HG03060 (cell line): ENCODE data around the gene PBX1.

ENCODE experiments used
- ATAC-seq: cut with Tn5 transposase; IDR thresholded peaks from one replicate; pipeline ENCODE4 v1.9.1; 2021; ENCODE audit warnings: low read depth, moderate number of reproducible peaks; ENCODE audit not compliant: unreplicated experiment

PBX1 gene

GRCh38 chr1:164742745-164743144 lies 183.8 kb downstream of the PBX1 start:
- ATAC-seq: no peak

- no peak for ATAC-seq
These were observed 185.0 kb downstream of the PBX1 start for GRCh38 chr1:164743976-164744375.

- no peak for ATAC-seq
These were observed 186.8 kb downstream of the PBX1 start for GRCh38 chr1:164745736-164746135.

- ATAC-seq: no peak
These were observed 187.6 kb downstream of the PBX1 start for GRCh38 chr1:164746632-164747031.

- ATAC-seq: no peak
These were observed 189.4 kb downstream of the PBX1 start for GRCh38 chr1:164748253-164748899.

GRCh38 chr1:164753521-164754077 lies 194.6 kb downstream of the PBX1 start:
- ATAC-seq: no peak

GRCh38 chr1:164754088-164754600 lies 195.2 kb downstream of the PBX1 start:
- ATAC-seq: no peak

GRCh38 chr1:164755690-164756089 lies 196.7 kb downstream of the PBX1 start:
- ATAC-seq: no peak

GRCh38 chr1:164756741-164757140 lies 197.8 kb downstream of the PBX1 start:
- no peak for ATAC-seq

GRCh38 chr1:164757625-164758024 lies 198.6 kb downstream of the PBX1 start:
- no peak for ATAC-seq

- ATAC-seq: no peak
These were observed 200.3 kb downstream of the PBX1 start for GRCh38 chr1:164759144-164759920.

- no peak for ATAC-seq
These were observed 201.0 kb downstream of the PBX1 start for GRCh38 chr1:164759979-164760469.

- ATAC-seq: no peak
These were observed 201.6 kb downstream of the PBX1 start for GRCh38 chr1:164760569-164760968.

GRCh38 chr1:164761009-164761408 lies 202.0 kb downstream of the PBX1 start:
- no peak for ATAC-seq

- ATAC-seq: no peak
These were observed 204.1 kb downstream of the PBX1 start for GRCh38 chr1:164763098-164763497.

- no peak for ATAC-seq
These were observed 205.3 kb downstream of the PBX1 start for GRCh38 chr1:164764333-164764732.

GRCh38 chr1:164765557-164765956 lies 206.6 kb downstream of the PBX1 start:
- no peak for ATAC-seq

- no peak for ATAC-seq
These were observed 207.2 kb downstream of the PBX1 start for GRCh38 chr1:164765992-164766720.

GRCh38 chr1:164767752-164768402 lies 208.9 kb downstream of the PBX1 start:
- ATAC-seq: no peak

- ATAC-seq: no peak
These were observed 209.6 kb downstream of the PBX1 start for GRCh38 chr1:164768619-164769018.
